ENCODE measurements around the gene PROC. TPM values are rescaled to one million over a fixed set of nuclear protein-coding genes. Genes with fewer than 3 reads are reported as not detected.

The PROC gene
- total RNA-seq, 1 experiment from 2014 or later = not detected

- no peak overlapping the region for H3K4me3 ChIP-seq (replicated peaks in 1 of 2; ENCODE audit: low read depth in 1 of 2, low read length in 2 of 2)
- H3K27me3 ChIP-seq (ENCODE audit: insufficient read depth, low read length) = no peaks in the 10 kb centered on the region
- intact Hi-C loops (cut with micrococcal nuclease) = no loop called here
- H3K9ac ChIP-seq (ENCODE audit: low read length) = no peak overlapping the region
- no peak overlapping the region for H2AFZ ChIP-seq (ENCODE audit: low read depth, low read length, poor library complexity, severe bottlenecking)
- H3K9me2 ChIP-seq (ENCODE audit: insufficient read depth) = no peaks in the 10 kb centered on the region
- ChIA-PET CTCF (interaction anchor here (1.0 to 1.9 kb wide), 4 partner anchors 37 to 385 kb away, joined by 3 to 8 read pairs (median 4); no protein-coding TSS in a partner anchor), POLR2A (no interaction called here), RAD21 (ENCODE audit: low non-redundant PET in 1 of 2, low total read pairs in 2 of 2, uncharacterized antibody in 2 of 2, unreplicated experiment in 2 of 2) (no interaction called here)
- no peaks in the 10 kb centered on the region for H4K20me1 ChIP-seq (ENCODE audit: insufficient read depth)
- H3K36me3 ChIP-seq (ENCODE audit: control insufficient read depth in 1 of 2, insufficient read depth in 2 of 2, low read length in 2 of 2) = no peaks in the 10 kb centered on the region
- no peaks in the 10 kb centered on the region for H3K79me2 ChIP-seq (ENCODE audit: insufficient read depth, low read length)
- DNase-seq (ENCODE audit: low read depth, low spot score) (no peak), ATAC-seq (no peak)
- H3K9me3 ChIP-seq (ENCODE audit: control insufficient read depth in 1 of 2, insufficient read depth in 1 of 2, low read depth in 1 of 2, low read length in 2 of 2) = no peaks in the 10 kb centered on the region
- peaks cover 17 to 25% of the 10 kb centered on the region in 2 experiments for H3K4me1 ChIP-seq (ENCODE audit: control insufficient read depth in 1 of 2, insufficient read depth in 2 of 2, low read length in 2 of 2)
- no peak overlapping the region for H3K4me2 ChIP-seq (ENCODE audit: low read length)
- H3K27ac ChIP-seq (ENCODE audit: low read depth, low read length) = no peak overlapping the region
- TF ChIP-seq SP1 (IDR thresholded peaks at IDR 0.05; ENCODE audit: low read depth) (no peak), POLR2A (IDR thresholded peaks at IDR 0.05; ENCODE audit: borderline replicate concordance, extremely low read depth, insufficient read depth, insufficient read length) (no peak), ZFX (IDR thresholded peaks at IDR 0.05) (no peak), EGR1 (IDR thresholded peaks at IDR 0.05; ENCODE audit: low read depth) (no peak), EZH2phosphoT487 (IDR thresholded peaks at IDR 0.05; ENCODE audit: borderline replicate concordance) (no peak), ZNF274 (IDR thresholded peaks at IDR 0.05; ENCODE audit: low read depth, low read length) (no peak), CBX3 (IDR thresholded peaks at IDR 0.05; ENCODE audit: low read depth) (no peak), SRF (IDR thresholded peaks at IDR 0.05; ENCODE audit: low read depth) (no peak), ELF1 (IDR thresholded peaks at IDR 0.05; ENCODE audit: borderline replicate concordance, low read depth) (no peak)
- TF ChIP-seq, protein P1, sequence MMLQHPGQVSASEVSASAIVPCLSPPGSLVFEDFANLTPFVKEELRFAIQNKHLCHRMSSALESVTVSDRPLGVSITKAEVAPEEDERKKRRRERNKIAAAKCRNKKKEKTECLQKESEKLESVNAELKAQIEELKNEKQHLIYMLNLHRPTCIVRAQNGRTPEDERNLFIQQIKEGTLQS (IDR thresholded peaks at IDR 0.05) = no peak
- TF ChIP-seq, protein P2, sequence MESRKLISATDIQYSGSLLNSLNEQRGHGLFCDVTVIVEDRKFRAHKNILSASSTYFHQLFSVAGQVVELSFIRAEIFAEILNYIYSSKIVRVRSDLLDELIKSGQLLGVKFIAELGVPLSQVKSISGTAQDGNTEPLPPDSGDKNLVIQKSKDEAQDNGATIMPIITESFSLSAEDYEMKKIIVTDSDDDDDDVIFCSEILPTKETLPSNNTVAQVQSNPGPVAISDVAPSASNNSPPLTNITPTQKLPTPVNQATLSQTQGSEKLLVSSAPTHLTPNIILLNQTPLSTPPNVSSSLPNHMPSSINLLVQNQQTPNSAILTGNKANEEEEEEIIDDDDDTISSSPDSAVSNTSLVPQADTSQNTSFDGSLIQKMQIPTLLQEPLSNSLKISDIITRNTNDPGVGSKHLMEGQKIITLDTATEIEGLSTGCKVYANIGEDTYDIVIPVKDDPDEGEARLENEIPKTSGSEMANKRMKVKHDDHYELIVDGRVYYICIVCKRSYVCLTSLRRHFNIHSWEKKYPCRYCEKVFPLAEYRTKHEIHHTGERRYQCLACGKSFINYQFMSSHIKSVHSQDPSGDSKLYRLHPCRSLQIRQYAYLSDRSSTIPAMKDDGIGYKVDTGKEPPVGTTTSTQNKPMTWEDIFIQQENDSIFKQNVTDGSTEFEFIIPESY (IDR thresholded peaks at IDR 0.05; ENCODE audit: extremely low read depth, insufficient replicate concordance, low read length) = no peak
- TF ChIP-seq, protein P3, sequence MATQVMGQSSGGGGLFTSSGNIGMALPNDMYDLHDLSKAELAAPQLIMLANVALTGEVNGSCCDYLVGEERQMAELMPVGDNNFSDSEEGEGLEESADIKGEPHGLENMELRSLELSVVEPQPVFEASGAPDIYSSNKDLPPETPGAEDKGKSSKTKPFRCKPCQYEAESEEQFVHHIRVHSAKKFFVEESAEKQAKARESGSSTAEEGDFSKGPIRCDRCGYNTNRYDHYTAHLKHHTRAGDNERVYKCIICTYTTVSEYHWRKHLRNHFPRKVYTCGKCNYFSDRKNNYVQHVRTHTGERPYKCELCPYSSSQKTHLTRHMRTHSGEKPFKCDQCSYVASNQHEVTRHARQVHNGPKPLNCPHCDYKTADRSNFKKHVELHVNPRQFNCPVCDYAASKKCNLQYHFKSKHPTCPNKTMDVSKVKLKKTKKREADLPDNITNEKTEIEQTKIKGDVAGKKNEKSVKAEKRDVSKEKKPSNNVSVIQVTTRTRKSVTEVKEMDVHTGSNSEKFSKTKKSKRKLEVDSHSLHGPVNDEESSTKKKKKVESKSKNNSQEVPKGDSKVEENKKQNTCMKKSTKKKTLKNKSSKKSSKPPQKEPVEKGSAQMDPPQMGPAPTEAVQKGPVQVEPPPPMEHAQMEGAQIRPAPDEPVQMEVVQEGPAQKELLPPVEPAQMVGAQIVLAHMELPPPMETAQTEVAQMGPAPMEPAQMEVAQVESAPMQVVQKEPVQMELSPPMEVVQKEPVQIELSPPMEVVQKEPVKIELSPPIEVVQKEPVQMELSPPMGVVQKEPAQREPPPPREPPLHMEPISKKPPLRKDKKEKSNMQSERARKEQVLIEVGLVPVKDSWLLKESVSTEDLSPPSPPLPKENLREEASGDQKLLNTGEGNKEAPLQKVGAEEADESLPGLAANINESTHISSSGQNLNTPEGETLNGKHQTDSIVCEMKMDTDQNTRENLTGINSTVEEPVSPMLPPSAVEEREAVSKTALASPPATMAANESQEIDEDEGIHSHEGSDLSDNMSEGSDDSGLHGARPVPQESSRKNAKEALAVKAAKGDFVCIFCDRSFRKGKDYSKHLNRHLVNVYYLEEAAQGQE (IDR thresholded peaks at IDR 0.05; ENCODE audit: low read depth) = no peak
- no TSS peak for BruUV-seq (replicated peaks)
These were observed 34.8 kb downstream of the PROC start for GRCh38 chr2:127453013-127453391.

Measured in HCT116 (cell line).